Pulmonary artery endothelial cell (primary cell): ENCODE measurements around the gene GADD45GIP1. TPM values are rescaled to one million over a fixed set of nuclear protein-coding genes. Genes with fewer than 3 reads are reported as not detected.
"Not testable (repeated sequence)": the region's sequence is repeated elsewhere in the genome, so short reads cannot be mapped to it uniquely, and the experiment has no call there.

Experiments
- DNase-seq: peaks from one replicate; pipeline ENCODE4 v3.0.0-alpha.2; 2011; ENCODE audit warnings: low read depth, low spot score
- total RNA-seq: library from RNA; depleted of rRNA; stranded (reverse); fragments of >200 nt; gene quantifications from 2 replicates; pipeline ENCODE4 v1.2.3, GENCODE V29; 2014

GADD45GIP1 gene
- total RNA-seq, 1 donor from 2014 or later, result 33.3 TPM

DNA sequence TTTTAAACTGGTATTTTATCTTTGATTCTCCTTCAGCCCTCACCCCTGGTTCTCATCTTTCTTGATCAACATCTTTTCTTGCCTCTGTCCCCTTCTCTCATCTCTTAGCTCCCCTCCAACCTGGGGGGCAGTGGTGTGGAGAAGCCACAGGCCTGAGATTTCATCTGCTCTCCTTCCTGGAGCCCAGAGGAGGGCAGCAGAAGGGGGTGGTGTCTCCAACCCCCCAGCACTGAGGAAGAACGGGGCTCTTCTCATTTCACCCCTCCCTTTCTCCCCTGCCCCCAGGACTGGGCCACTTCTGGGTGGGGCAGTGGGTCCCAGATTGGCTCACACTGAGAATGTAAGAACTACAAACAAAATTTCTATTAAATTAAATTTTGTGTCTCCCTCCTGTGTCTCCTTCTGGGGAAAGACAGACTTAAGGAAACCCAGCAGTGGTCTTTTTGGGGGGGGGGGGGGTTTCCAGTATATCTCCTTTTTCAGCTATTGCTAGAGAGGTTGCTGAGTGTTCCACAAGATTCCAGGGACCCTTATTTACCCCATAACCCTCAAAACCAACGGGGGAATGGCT, 12.8 kb downstream of the GADD45GIP1 start:
- no peak for DNase-seq

DNA sequence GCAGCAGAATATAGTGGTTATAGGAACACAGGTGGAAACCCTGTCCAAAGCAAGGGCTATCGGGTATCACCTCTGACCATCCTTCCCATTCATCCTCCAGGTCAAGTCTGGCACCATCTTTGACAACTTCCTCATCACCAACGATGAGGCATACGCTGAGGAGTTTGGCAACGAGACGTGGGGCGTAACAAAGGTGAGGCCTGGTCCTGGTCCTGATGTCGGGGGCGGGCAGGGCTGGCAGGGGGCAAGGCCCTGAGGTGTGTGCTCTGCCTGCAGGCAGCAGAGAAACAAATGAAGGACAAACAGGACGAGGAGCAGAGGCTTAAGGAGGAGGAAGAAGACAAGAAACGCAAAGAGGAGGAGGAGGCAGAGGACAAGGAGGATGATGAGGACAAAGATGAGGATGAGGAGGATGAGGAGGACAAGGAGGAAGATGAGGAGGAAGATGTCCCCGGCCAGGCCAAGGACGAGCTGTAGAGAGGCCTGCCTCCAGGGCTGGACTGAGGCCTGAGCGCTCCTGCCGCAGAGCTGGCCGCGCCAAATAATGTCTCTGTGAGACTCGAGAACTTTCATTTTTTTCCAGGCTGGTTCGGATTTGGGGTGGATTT, 13.5 kb downstream of the GADD45GIP1 start:
- no peak for DNase-seq

DNA sequence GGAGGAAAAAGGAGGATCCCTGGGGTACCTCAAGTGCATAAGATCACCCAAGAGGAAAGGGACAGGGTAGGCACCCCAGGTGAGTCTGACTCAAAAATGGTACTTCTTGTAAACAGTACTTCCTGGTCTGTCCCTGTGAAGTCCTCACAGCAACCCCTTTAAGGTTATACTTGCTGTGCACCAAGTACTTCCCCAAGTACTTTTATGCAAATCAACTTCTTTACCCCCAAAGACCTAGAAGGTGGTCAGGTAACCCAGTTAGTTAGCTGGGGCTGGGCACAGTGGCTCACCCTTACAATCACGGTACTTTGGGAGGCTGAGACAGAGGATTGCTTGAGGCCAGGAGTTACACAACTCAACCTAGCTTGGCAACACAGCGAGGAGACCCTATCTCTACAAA, 16.1 kb downstream of the GADD45GIP1 start:
- DNase-seq, result no peak

DNA sequence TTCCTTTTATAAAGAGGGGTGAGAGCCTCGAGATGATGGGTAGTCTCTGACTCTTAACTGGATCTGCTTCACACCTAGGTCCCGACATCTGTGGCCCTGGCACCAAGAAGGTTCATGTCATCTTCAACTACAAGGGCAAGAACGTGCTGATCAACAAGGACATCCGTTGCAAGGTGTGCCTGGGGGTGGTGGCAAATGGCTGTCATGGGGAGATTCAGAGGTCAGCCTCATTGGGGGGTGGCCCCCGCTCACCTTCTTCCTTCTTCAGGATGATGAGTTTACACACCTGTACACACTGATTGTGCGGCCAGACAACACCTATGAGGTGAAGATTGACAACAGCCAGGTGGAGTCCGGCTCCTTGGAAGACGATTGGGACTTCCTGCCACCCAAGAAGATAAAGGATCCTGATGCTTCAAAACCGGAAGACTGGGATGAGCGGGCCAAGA, 17.0 kb downstream of the GADD45GIP1 start:
- DNase-seq, result no peak

DNA sequence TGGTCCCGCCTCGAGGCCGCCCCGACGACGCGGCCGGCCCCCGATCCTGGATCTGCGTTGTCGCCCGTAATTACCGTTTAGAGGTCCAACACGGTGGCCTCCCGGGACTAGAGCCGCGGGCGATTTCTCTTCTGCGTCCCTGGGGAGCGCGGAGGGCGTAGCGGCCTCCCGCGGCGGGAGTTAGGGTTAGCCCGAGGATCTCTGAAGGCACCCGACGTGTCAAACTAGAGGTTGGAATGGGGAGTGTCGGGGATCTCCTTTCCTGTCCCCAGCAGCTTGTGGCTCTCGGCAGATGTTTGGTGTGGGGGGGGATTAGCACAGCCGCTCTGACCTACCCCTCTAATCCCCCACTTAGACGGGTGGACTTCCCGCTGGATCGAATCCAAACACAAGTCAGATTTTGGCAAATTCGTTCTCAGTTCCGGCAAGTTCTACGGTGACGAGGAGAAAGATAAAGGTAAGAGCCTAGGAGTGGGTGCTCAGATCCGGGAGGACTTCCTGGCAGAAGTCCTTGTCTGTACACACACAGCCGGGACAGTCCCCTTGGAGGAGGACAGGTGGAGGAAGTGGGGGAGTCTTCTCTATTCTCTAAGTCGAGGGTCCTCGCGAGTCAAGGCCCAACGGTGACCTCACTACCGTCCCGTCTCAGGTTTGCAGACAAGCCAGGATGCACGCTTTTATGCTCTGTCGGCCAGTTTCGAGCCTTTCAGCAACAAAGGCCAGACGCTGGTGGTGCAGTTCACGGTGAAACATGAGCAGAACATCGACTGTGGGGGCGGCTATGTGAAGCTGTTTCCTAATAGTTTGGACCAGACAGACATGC, 18.0 kb downstream of the GADD45GIP1 start:
- no peak for DNase-seq

DNA sequence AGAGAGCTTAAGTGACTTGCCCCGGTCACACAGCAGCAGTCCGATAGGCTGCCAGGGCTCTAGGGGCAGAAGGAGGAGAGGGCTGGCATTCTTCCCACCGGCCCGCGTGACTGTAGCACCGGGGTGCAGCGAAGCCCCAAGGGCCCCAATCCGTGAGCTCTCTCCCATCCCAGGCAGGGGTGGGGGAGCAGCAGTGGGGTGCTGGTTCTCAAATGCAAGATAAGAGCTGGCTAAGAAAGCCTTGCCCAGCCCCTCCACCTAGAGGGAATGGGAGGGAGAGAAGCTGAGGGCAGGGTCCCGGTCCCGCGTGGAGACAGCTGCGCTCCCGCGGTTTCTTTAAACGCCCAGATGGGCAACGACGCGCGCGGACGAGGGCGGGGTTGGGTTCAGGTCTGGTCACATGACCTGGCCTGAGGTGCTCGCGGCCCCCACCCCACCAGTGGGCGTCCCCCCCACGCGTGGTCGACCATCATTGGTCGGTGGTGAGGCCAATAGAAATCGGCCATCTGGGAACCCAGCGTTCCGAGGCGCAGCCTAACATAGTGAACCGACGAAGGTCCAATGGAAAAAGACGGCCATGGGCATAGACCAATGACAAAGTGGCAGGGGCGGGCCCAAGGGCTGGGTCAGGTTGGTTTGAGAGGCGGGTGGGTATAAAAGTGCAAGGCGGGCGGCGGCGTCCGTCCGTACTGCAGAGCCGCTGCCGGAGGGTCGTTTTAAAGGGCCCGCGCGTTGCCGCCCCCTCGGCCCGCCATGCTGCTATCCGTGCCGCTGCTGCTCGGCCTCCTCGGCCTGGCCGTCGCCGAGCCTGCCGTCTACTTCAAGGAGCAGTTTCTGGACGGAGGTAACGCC, 18.9 kb downstream of the GADD45GIP1 start, which contains the start of gene CALR:
Gene CALR, plus strand, starts transcription at position 683 of the 852 bp plus-strand sequence. Its CDS starts 71 bp downstream, at position 754.
- DNase-seq, result peak; percentile 98

DNA sequence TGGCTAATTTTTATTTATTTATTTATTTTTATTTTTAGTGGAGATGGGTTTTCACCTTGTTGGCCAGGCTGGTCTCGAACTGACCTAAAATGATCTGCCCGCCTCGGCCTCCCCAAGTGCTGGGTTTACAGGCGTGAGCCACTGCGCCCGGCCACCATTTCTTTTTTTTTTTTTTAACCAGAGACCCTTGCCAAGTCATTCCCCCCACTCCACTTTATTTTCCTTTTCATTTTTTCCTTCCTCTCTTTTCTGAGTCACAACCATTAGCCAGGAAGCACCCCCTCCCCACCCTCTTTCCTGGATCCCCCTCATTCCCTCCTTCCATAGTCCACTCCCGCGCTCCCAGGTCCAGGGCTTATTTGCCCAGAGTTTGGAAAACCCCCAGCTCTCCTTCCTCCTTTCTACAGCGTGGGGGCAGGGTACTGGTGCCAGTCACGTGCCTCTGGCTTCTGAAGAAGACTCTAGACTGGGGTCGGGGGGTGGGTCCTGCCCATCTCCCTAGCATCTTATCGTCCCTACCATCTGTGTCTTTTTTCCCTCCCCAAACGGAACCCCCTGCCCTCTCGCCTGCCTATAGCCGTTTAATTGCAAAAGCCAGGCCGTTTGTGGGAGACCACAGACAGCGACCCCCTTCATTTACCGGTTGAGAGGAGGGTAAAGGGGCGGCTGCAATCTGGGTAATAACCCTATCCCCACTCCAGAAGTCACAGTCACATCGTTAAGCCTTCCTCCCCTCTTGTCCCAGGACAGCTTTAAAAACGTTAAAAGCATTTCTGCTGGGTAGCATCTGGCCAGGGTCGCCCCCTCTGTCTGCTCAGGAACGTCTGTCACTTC, 19.7 kb downstream of the GADD45GIP1 start:
- DNase-seq, result no peak

DNA sequence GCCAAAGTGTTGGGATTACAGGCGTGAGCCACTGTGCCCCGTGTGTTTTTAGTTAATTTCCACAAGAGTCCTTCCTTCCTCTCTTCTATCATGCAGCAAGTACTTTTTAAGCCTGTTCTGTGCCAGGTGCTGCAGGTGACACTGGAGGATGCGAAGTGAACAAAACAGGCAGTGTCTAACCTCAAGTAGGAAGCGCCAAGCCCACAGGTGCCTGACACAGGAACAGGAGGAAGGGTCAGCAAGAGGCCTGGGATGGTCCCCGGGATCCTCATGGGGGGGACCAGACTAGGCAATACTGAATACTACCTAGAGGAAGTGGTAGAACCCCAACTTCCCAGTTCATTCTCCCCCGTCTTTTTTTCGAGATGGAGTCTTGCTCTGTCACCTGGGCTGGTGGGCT, 20.4 kb downstream of the GADD45GIP1 start:
- no peak for DNase-seq

DNA sequence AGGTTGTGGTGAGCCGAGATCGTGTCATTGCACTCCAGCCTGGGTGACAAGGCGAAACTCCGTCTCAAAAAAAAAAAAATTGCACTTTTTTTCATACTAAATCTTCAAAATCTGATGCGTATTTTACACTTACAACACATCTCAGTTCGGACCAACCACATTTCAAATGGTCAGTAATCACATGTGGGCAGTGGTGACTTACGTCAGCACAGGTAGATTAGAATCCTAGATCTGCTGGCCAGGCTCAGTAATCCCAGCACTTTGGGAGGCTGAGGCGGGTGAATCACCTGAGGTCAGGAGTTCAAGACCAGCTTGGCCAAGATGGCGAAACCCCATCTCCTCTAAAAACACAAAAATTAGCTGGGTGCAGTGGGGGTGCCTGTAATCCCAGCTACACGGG, 22.0 kb downstream of the GADD45GIP1 start:
- no peak for DNase-seq

DNA sequence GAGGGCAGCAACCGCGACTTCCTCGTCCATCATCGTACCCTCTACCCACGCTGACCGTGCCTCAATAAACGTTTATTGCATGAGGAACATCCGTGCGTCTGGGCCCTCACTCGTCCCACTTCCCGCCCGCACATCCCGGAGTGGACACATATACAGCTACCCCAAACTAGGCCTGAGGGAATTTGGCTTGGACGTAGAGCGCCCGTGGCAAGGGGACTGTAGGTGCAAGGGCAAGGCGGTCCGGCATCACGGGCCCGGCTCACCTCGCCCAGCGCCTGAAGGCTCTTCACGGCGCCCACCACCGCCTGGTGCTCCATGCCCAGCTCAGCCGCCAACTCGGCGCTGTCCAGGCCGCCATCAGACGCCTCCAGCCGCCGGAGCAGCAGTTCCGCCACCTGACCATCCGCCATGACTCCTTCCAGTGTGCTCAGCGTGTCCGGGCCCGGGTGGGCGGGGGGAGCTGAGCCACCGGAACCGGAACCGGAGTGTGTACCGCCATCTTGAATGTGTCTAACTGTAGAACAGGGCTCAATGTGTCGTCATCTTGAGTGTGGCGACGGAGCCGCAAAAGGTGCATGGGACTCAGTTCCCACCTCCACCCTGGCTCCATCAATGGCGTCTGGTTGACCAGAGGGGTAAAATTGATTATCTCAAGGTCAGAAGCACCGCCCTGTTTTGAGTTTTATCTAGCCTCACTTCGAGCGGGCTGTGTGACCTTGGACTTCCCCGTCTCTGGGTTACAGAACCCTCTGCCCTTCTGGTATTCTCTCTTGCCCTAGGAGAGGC, 23.5 kb downstream of the GADD45GIP1 start, which contains the start of gene FARSA:
Gene FARSA, minus strand, starts transcription at position 425 of the 786 bp plus-strand sequence. Its CDS starts 15 bp downstream, at position 410.
- peak; percentile 76 for DNase-seq

DNA sequence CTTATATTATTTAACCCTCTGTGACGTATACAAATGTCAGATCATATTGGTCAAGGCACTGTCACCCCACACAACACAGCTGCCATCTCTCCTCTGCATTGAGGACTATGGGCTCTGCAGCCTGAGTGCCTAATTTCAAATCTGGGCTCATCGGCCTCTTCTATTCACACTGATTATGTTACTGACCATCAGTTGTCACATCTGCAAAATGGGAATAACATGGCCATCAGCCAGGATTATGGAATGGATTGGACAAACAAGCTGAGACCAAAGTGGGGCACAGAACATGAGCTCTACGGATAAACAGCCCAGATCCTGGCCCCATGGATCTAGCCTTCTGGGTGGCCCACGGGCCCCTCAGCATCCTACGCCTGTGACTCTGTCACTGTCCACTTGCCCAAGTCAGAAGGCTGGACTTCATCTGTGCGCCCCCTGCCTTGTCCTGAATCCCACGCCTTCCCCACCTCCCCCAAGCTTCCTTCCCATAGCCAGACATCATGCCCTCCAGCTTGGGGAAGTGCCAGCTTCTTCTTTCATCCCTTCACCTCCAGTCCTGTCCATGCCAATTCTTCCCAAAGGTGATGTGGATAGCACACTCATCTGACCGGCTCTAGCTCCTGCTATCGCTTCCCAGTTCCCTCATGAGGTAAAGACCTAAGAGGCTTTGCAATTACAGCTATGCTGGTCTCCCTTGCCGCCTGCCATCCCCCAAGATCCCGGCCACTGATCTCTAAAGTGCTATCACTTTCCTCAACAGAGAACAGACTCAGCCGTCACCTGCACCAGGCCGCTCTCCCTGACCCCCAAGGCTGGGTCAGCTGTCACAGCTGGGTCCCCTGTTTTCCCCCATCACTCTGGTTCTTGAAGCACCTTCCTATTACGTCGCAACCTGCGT, 24.4 kb downstream of the GADD45GIP1 start:
- no peak for DNase-seq

DNA sequence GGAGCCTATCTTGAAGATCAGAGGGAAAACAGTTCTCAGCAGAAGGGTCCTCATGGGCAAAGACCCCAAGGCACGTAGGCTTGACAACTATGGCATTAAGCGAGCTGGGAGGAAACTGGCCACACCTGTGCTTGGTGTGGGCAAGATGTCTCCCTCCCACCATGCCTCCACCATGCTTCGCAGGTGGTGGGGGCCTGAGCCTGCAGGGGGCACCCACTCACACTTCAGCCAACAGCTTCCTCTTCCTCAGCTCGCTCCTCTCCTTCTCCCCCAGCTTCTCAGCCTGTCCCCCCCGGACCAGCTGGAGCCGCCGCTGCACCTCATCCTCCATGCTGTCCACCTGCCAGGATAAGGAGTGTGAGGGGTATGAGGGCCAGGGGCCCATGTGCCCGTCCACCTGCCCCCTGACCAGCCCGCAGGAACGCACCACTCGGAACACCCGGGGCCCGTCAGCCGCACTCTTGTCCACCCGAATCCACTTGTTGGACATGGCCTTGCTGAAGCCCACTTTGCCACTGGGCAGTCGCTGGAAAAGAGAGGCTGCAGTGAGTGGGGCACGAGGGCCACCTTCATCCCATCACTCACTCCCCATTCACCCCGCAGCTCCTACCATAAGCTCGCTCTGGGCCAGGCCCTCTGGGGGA, 26.9 kb downstream of the GADD45GIP1 start:
- no peak for DNase-seq

DNA sequence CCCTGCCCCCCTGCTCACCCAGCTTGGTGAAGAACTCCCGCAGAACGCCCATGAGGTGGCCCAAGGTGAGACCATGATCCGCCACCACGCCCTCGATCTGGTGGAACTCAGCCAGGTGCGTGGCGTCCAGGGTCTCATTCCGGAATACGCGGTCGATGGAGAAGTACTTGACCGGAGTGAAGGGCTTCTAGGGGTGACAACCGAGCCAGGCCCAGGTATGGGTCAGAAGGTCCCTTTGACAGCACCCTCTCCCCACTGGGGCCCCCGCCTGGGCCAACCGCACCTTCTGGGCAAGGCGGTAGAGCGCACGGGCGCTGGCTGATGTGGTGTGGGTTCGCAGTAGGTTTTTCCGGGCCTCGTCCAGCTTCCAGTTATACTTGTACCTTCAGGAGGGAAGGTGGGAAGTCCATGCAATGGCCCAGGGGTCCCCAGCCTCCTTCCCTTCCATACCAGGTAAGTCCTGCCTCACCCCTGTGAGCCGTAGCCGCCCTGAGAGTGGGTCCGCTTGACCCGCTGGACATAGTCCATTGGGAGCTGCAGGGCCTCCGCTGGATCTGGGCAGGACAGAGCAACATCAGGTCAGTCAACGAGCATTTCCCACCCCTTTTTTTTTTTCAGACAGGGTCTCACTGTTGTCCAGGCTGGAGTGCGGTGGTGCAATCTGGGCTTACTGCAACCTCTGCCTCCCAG, 32.3 kb downstream of the GADD45GIP1 start:
- DNase-seq, result no peak

DNA sequence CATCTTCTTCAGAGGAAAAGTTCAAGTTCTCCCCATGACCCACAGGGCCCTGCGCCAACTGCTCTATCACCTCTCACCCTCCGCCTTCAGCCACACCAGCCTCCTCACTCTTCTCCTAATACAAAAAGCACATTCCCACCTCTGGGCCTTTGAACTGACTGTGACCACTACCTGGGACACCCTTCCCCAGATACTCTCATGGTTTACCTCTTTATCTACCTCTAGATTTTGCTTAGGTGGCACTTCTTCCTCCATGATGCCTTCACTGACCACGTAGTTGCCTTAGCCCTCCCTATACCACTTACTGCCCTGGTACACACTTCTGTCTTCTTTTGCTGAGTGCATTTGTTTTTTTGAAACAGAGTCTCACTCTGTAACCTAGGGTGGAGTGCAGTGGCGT, 34.1 kb downstream of the GADD45GIP1 start:
- DNase-seq, result no peak

DNA sequence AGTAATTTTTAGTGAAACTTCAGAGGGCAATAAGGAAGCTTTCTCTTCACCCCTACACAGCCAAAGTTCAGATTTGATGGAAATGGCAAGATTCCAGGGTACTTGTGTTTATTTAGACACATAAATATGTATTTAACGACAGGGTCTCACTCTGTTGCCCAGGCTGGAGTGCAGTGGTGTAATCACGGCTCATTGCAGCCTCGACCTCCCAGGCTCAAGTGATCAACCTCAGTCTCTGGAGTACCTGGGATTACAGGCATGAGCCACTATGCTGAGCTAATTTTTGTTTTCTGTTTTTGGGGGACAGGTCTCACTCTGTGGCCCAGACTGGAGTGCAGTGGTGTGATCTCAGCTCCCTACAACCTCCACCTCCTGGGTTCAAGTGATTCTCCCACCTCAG, 36.0 kb downstream of the GADD45GIP1 start:
- DNase-seq, result no peak

DNA sequence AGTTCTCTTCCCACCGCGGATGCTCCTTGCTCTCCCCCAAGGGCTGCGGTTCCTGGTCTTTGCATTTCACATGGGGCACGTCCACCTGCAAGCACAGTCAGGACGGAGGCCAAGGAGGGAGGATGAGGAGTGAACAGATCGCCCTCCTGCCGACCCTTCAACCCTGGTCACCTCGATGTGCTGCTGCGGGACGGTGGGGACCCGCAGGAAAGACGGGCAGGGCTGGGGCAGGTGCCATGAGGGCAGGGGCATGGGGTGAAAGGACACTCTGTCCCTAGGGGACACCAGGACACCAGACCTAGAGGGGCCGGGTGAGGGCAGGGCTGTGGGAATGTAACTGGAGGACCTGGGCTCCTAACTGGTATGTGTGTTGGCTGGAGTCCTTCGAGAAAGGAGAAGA, 38.8 kb downstream of the GADD45GIP1 start:
- DNase-seq, result no peak

DNA sequence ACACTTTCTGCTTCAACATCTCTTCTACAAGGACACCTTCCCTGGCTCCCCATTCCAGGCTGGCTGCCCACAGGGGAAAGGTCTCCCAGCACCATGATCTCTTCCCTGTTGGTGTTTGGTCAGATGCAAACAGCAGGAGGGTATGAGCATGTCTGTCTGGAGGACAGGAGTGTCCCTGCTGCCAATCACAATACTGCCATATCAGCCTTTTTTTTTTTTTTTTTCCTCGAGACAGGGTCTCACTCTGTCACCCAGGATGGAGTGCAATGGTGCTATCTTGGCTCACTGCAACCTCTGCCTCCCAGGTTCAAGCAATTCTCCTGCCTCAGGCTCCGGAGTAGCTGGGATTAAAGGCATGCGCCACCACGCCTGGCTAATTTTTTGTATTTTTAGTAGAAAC, 41.2 kb downstream of the GADD45GIP1 start:
- not testable (repeated sequence) for DNase-seq
